Measurements from ENCODE around the gene NIPSNAP3A.
A peak's percentile ranks its signal among the peaks of the same experiment; 100 is the strongest.

Gene NIPSNAP3A

GRCh38 chr9:104774831-104775573, 27.5 kb downstream of the NIPSNAP3A start:
- DNase-seq (ENCODE audit: low read depth) = no peak

GRCh38 chr9:104775574-104775936, 28.1 kb downstream of the NIPSNAP3A start:
- DNase-seq (ENCODE audit: low read depth) = no peak

- no peak for DNase-seq (ENCODE audit: low read depth)
Observed at GRCh38 chr9:104775976-104776375, 28.5 kb downstream of the NIPSNAP3A start.

- peak; percentile 51 for DNase-seq (ENCODE audit: low read depth)
Observed at GRCh38 chr9:104776797-104777196, 29.3 kb downstream of the NIPSNAP3A start.

GRCh38 chr9:104778802-104779201, 31.3 kb downstream of the NIPSNAP3A start:
- no peak for DNase-seq (ENCODE audit: low read depth)

GRCh38 chr9:104779334-104779733, 31.9 kb downstream of the NIPSNAP3A start:
- DNase-seq (ENCODE audit: low read depth) = no peak

GRCh38 chr9:104779946-104780535, 32.6 kb downstream of the NIPSNAP3A start:
- DNase-seq (ENCODE audit: low read depth) = no peak

- peak; percentile 49 for DNase-seq (ENCODE audit: low read depth)
Observed at GRCh38 chr9:104780796-104781395, 33.4 kb downstream of the NIPSNAP3A start.

- no peak for DNase-seq (ENCODE audit: low read depth)
Observed at GRCh38 chr9:104783588-104783987, 36.1 kb downstream of the NIPSNAP3A start.

- DNase-seq (ENCODE audit: low read depth) = no peak
Observed at GRCh38 chr9:104784098-104784497, 36.6 kb downstream of the NIPSNAP3A start.

GRCh38 chr9:104786293-104786692, 38.8 kb downstream of the NIPSNAP3A start:
- DNase-seq (ENCODE audit: low read depth) = no peak

- DNase-seq (ENCODE audit: low read depth) = no peak
Observed at GRCh38 chr9:104787306-104788015, 40.0 kb downstream of the NIPSNAP3A start.

- DNase-seq (ENCODE audit: low read depth) = no peak
Observed at GRCh38 chr9:104788251-104788650, 40.8 kb downstream of the NIPSNAP3A start.

- DNase-seq (ENCODE audit: low read depth) = no peak
Observed at GRCh38 chr9:104794070-104794469, 46.6 kb downstream of the NIPSNAP3A start.

- no peak for DNase-seq (ENCODE audit: low read depth)
Observed at GRCh38 chr9:104795082-104795481, 47.6 kb downstream of the NIPSNAP3A start.

GRCh38 chr9:104795857-104796256, 48.4 kb downstream of the NIPSNAP3A start:
- no peak for DNase-seq (ENCODE audit: low read depth)

- DNase-seq (ENCODE audit: low read depth) = no peak
Observed at GRCh38 chr9:104798209-104798995, 50.9 kb downstream of the NIPSNAP3A start.

- DNase-seq (ENCODE audit: low read depth) = no peak
Observed at GRCh38 chr9:104800068-104800785, 52.7 kb downstream of the NIPSNAP3A start.

GRCh38 chr9:104802110-104802509, 54.6 kb downstream of the NIPSNAP3A start:
- no peak for DNase-seq (ENCODE audit: low read depth)

GRCh38 chr9:104802906-104803305, 55.4 kb downstream of the NIPSNAP3A start:
- no peak for DNase-seq (ENCODE audit: low read depth)

GRCh38 chr9:104805441-104805840, 58.0 kb downstream of the NIPSNAP3A start:
- no peak for DNase-seq (ENCODE audit: low read depth)

All from EH (cell line).